ENCODE results near the gene PROX1.

Gene PROX1

DNA sequence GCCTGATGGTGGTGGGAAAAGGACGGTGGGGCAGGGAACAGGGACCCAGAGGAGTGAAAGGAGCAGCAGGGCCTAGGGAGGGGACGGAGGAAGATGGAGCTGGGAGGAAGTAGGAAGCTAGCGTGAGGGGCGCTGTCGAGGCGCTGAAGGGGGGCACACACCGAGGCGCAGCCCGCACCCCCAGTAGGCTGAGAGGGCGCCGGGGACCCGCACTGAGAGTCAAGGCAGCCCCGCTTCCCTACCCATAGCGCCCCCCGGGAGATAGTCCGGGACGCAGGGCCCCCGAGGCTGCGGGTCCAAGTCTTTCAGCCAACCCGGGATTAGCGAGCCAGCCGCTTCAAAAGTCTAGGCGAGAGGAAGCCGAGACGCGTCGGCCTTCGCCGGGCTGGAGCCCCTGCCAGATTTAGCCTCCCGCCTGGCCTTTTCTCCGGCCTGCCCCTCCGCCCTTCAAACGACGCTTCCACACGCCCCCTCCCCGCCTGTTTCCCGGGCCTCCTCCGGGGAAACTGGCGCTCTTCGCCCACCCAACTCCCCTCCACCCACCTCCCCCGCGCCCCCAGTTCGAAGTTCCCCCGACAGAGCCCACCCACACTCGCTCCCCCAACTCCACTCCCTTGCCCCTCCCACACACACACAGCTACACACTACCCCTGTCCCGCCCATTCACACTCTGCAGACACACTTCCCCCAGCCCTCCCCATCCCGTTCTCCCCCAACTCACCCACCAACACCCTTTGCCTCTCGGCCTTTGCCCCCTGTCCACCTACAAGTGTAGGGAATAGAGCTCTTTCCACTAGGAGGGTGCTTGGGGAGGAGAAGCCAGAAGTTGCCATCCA is 7.8 kb upstream of the PROX1 start:
- no peak for DNase-seq (ENCODE audit: low read depth in 1 of 2, low spot score in 1 of 2)

DNA sequence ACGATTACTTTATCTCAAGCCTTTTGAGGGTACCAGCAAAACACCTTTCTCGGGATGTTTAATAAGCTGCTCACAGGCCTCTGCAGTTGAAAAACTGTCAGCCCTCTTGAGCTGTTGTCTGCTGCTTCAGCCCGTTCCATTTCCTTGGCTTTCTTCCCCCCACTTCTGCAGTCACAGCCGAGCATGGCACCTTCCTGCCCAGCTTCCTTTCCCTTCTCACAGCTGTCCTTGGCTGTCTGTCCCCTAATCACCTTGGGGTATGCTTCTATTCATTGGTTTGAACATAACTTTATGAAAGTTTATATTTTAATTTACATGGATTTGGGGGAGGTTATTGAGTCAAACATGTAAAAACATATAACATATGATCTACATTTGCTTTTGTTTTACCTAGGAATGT is 6.9 kb upstream of the PROX1 start:
- no peak for DNase-seq (ENCODE audit: low read depth in 1 of 2, low spot score in 1 of 2)

DNA sequence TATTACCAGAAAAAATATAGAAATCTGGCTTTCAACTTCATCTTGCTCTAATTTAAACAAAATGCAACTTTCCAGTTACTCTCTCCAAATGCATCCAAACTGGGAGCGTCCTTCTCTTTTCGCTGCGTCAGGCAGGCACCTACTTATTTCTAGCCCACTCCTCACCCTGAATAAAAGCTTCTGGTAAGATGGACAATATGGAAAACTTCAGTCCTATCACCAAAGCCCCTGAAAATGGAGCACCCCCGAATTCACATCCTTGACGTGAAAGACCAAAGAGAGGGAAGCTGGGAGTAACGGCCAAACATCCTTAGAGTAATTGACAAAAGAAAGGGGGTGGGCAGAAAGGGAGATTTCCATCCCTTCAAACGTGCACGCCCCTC is 5.5 kb upstream of the PROX1 start:
- no peak for DNase-seq (ENCODE audit: low read depth in 1 of 2, low spot score in 1 of 2)

DNA sequence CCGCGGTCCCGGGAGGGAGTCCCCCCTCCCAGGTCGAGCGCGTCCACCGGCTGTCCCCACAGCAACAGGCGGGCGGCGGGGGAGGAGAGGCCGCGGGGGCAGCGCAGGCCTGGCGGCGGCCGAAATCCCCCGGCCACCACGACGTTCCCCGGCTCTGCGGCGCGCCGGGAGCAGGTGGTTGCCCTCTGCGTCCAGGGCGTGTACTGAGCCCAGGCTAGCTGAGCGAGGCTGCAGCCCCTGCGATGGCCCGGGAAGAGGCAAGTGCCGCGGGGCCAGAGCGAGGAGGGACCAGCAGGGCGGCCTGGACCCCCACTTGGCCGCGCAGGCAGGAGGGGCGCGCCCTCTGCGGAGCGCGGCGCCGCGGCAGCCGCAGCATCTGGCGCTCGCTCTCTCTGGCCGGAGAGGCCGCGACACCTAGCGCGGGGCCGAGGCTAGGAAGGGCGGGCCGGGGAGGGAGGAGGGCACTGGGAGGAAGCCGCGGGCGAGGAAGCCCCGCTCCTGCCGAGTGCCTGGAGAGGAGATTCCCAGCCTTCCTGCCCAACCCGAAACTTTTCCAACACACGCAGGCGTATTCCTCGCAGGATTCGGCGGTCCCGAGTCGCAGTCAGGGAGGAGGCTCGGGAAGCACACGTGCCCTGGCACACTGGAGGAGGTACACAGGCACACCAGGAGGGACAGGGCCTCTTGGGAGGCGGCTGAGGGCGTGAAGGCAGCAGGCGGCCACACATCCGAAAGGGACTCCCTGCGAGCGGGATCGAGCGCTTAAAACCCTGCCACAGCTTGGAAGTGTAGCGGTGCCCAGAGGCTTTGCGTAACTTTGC is 4.9 kb upstream of the PROX1 start:
- DNase-seq (ENCODE audit: low read depth in 1 of 2, low spot score in 1 of 2), result no peak

DNA sequence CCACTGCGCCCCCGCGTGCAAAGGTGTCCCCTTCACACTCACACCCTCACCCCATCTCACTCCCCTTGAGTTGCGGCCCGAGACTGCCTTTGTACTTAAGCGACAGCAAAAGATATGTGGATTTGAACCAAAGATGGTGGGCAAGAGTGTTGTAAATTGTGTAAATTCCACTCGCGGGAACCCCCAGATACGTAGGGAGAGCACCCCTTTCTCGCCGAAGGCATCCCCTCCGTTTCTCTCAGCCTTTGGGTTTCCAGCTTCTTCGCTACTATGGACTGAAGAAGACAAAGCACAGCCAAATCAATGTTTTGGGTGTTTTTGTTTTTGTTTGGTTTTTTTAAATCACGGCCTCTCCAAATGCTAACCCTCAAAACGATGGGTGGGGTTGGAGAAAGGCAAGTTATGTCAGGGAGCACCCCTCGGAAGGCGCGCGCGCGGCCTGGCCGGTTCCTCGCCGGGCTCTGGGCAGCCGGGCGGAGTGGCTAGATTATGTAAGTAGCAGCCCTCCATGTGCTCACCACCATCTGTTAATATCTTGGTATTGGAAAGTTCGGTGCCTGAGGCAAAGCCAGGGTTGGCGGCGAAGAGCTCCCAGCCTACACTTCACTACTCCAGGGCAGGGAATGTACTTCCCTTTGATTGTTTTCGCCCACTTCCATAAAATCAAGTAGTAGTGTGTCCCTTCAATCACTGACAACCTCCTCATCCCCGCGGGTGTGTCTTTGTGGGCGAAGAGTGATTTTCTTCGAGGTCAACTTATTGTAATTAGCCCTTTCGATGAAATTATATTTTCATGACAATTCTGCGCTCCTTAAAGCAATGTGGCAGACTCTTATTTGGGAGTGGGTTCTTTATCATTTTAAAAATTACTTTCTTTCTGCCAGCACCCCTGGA is 4.0 kb upstream of the PROX1 start:
- no peak for DNase-seq (ENCODE audit: low read depth in 1 of 2, low spot score in 1 of 2)

DNA sequence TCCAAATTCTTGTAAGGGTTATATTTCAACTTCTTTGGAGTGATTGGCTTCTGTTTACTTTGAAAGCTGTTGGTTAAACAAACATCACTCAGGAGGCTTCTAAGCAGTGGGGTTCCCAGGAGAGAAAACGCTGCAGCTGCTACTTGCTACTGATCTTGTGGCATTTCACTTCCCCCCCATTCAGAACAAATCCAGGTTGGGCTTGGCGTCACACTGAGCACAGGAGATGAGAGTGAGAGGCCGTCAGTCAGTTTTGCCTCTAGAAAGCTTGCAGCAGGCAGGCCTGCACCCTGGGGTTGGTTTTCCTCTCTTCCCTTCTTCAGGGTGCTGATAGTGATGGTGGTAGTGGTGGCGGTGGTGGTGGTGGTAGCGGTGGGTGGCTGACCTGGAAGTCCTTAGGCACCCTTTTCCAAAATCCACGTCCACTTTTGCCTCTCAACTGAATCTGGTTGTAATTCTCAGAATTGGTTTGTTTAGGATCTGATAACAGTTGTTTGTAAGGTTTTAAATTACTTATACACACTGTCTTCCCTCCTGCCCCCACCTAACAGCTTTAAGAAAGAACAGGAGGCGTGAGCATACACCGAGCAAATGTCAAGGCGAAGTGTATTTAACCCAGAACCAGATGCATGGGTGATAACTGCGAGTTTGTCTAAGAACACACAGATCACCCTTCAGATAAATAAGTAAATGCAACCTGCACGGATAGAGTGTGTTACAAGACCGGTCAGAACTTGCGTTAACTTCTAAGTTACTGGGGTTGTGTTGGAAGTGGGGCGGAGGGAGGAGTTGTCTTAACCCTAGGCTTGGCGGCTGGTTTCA is 3.2 kb upstream of the PROX1 start:
- no peak for DNase-seq (ENCODE audit: low read depth in 1 of 2, low spot score in 1 of 2)

DNA sequence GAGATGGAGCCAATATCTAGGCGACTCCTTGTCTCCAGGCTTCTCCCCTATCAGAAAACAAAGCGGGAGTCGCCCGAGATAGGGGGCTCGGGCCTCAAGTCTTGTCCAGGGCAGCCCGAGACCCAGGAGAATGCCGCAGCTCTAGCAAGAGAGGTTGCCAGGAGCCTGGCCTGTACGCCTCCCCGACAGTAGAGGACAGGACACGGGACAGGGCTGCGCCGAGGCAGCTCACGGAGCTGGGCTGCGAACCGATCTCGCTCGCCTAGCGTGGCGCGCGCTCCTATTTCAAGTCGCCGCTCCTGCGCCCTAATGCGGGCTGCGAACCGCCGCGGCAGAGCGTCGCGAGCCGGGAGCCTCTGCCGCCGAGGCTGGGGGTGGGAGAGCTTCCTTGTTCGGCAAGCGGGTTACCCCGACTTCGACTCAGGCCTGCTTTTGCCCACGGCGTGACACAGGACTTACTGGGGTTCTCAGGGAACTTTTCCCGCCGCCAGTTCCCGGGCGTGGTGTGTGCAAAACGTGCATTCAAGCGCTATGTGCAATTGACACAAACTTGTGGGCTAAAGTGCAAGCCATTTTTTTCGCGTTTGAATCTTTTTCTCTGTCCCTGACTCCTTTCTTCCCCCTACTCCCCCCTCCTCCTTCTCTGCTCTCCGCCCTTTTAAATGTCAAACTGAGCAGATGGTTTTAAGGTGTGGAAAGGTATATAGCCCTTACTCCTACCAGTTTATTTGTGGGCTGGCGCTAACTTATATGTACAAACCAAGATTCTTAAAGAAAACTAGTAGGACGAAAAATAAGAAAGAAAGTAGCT is 2.4 kb upstream of the PROX1 start:
- DNase-seq (ENCODE audit: low read depth in 1 of 2, low spot score in 1 of 2), result no peak

DNA sequence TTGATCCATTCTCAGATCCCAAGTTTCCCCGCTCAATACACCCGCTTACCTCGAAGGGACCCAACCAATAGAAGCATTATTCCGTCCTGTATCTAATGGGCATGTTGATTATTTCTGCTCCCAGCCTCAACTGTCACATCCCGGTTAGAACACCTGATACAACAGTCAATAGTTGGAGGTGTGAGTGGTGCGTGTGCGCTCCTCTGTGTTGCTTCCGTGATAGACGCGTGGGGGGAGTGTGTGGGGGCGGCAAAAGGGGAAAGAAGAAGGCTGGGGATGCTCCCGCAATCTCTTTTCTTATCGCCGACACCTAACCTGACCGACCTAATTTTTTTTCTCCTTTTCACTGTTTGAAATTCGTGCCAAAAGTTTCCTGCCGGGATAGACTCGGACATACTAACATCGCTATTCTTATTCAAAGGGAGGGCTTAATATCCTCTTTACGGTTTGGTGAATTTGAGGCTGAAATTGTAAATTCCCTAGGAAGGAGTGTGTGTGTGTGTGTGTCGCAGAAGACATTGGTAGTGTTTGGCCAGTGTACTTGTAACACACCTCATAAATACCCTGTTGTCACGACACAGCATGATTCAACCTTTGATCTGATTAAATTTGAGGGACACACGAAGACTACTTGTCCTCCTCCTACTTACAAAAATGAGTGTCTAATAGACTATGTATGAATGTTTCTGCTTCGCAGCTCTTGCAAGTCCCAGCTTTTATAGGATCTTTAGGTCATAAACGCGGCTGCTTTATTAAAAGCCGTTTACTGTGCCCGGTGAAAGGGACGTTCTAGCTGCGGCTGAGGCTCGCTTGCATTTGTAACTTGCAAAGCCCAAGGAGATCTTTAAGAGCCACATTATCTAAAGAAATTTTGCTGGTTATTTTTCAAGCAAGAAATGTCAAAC is 1.5 kb upstream of the PROX1 start:
- DNase-seq (ENCODE audit: low read depth in 1 of 2, low spot score in 1 of 2), result no peak

DNA sequence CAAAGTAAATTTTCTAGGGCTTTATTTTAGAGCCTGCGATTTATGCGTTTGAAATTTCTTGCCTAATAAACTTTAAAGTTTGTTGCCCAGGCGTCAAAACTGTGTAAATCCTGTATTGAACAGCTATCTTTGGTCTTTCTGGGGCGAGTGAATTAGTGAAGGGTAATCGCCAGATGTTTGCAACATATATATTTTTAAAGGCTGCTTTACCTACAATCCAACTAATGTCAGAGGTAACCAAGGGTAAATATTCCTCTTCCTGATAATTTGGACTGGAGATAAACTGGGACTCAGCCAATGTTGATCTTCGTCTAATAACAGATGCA is 885 bp upstream of the PROX1 start:
- no peak for DNase-seq (ENCODE audit: low read depth in 1 of 2, low spot score in 1 of 2)

DNA sequence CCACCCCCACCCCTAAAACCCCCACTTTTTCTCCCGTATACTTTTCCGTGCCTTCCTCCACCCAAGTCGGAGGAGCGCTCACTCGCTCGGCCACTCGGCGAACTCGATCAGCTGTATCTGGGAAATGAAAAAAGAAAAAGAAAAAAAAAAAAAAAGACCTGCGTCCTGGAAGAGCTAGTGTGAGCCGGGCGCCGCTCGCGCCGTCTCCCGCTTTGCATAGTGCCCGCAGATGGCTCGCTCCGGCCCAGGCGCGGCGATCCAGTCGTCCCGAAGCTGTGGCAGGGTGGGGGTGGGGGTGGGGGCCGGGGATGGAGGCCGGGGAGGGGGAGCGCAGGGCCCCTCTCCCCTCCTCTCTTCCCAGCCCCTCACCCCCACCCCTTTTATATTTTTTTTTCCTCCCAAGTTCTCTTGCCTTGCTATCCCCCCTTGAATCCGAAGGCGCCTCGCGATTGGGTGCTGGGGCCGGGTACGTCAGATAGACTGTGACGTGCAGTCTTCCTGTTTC is 299 bp upstream of the PROX1 start:
- no peak for DNase-seq (ENCODE audit: low read depth in 1 of 2, low spot score in 1 of 2)

DNA sequence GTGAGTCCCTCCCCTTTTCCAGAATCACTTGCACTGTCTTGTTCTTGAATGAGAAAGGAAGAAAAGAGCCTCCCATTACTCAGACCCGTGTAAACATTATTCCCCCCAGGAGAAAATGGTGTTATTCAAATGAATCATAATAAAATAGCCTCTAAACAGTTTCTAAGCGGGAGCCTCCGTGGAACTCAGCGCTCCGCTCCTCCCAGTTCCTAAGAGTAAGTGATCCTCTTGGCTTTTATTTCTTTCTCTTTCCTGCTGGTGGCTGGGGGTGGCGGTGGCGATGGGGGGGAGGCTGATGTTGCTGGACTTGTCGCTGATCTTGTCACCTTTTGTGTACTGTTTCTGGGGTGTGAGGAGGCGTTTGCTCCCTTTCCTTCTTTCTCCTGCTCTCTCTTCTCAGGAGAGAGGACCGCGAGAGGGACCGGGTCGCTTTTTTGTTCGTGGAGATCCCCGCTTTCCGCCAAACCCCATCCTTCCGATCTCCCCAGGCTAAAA is 781 bp downstream of the PROX1 start:
- DNase-seq (ENCODE audit: low read depth in 1 of 2, low spot score in 1 of 2), result no peak

DNA sequence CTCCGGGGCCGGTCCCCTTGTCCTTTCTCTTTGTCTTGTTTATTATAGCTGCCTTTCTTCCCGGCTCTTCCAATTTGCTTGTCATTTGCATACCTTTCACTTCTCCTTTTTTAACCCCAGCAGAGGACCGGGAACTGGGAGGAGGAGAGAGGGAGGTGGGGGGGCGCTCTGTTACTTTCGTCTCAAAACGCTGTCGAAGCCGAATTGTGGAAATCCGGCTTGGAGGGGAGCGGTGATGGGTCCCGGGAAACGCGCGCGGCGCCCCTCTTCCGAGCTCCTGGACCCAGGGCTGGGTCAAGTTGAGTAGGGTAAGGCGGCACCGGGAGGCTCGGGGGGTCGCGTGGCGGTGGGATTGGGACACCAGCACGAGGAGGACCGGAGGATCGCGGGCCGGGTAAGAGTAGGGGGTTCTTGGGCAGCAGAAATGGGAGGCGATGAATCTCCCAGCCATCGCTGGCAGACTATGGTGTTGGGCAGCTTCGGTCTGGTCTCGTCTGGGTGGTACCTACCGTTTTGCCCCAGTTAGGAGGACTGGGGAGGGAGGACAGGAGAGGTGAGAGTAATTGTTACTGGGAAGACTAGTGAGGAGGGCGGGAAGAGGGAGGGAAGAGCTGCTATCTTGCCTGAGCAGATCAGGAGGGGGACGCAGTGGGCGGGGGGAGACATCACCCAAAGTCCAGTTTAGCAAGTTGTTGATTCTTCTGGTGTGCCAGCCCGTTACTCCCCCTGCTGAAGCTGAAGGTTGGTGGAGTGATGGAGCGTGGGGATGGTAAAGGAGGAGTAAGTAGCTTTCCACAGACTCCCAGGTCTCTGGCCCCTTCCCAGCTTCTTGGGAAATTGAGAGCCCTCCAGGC is 1.5 kb downstream of the PROX1 start:
- no peak for DNase-seq (ENCODE audit: low read depth in 1 of 2, low spot score in 1 of 2)

DNA sequence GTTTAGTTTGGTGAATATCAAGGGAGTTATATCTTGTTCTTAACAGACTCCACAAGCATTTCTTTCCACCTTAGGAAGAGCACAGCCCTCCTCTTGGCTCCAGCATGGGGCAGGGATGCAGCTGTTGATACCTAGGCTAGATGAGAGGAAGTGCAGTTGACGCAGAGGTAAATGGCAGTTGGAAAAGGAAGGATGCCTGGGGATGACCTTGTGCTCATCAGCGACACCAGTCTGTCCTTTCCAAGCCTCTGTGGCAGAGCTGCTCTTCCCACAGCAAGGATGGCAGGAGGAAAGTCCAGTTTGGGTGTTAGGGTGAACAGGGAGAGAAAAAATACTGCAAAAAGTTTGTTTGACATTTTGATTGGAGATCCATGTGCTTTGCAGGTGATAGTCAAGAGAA is 6.2 kb downstream of the PROX1 start:
- no peak for DNase-seq (ENCODE audit: low read depth in 1 of 2, low spot score in 1 of 2)

DNA sequence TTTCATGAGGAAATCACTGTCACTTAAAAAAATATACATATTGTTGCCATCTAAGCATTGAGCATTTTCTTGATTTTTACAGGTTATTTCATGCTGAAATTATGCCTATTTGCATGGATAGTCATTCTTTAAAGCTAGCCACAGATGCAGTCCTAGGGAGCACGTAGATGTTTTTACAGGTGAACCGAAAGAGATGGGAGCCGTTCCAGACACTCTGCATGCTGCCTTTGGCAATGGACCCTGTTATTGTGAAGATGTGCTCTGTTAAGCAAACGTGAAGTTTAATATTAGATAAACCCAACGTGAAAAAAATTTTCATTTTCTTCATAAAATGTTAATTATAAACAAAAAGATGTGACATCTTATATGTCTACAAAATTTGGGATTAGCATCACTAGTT is 7.1 kb downstream of the PROX1 start:
- DNase-seq (ENCODE audit: low read depth in 1 of 2, low spot score in 1 of 2), result no peak

DNA sequence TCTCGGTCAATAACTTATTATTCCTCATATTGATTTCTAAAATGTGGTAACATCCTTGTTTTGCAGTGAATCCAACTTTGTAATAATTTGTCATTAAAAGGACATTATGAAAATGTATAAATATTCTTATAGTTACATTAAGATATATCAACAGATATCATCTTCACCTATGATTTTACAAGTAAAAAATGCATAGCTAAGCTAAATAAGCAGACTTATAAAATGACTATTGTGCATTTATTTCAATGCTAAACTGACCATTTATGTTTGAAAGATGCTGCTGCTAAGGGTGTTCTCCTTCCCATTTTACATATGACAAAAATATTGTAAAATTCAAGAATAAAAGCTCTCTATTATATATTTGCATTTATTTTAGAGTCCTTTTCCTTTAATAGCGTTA is 7.8 kb downstream of the PROX1 start:
- no peak for DNase-seq (ENCODE audit: low read depth in 1 of 2, low spot score in 1 of 2)

DNA sequence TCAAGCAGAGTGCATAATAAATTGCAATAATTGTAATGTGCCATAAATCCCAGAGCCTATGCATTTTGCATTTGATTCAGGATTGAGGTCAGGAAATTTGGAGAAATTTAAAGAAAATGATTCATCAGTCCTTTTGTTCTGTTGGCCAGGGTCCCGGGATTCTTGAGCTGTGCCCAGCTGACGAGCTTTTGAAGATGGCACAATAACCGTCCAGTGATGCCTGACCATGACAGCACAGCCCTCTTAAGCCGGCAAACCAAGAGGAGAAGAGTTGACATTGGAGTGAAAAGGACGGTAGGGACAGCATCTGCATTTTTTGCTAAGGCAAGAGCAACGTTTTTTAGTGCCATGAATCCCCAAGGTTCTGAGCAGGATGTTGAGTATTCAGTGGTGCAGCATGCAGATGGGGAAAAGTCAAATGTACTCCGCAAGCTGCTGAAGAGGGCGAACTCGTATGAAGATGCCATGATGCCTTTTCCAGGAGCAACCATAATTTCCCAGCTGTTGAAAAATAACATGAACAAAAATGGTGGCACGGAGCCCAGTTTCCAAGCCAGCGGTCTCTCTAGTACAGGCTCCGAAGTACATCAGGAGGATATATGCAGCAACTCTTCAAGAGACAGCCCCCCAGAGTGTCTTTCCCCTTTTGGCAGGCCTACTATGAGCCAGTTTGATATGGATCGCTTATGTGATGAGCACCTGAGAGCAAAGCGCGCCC is 8.7 kb downstream of the PROX1 start:
- no peak for DNase-seq (ENCODE audit: low read depth in 1 of 2, low spot score in 1 of 2)

Measured in stimulated activated CD4-positive, alpha-beta T cell treated with anti-CD3 and anti-CD28 coated beads, Interleukin-15, amount 100 ng/mL, for 1 hour (primary cell).